ENCODE data around the gene SYT2.
"Not testable (repeated sequence)": the region's sequence is repeated elsewhere in the genome, so short reads cannot be mapped to it uniquely, and the experiment has no call there.

GRCh38 chr1:202612036-202612435 lies 98.2 kb downstream of the SYT2 start:
- not testable (repeated sequence) for TF ChIP-seq ETV6 (CRISPR knock-in tag; IDR thresholded peaks at IDR 0.05); CREB1 (CRISPR knock-in tag; IDR thresholded peaks at IDR 0.05); TCF7 (CRISPR knock-in tag; IDR thresholded peaks at IDR 0.05; ENCODE audit: low read depth); TP53 (CRISPR knock-in tag; IDR thresholded peaks at IDR 0.05); CTCF (IDR thresholded peaks at IDR 0.05); ZBTB21 (CRISPR knock-in tag; IDR thresholded peaks at IDR 0.05; ENCODE audit: borderline replicate concordance); HMGXB4 (CRISPR knock-in tag; IDR thresholded peaks at IDR 0.05); ZSCAN18 (CRISPR knock-in tag; IDR thresholded peaks at IDR 0.05); ATF2 (CRISPR knock-in tag; IDR thresholded peaks at IDR 0.05; ENCODE audit: borderline replicate concordance, low read depth); USF2 (CRISPR knock-in tag; IDR thresholded peaks at IDR 0.05); NFYB (CRISPR knock-in tag; conservative IDR thresholded peaks at IDR 0.05; ENCODE audit: low read depth); NFATC4 (CRISPR knock-in tag; IDR thresholded peaks at IDR 0.05); NR1H2 (CRISPR knock-in tag; IDR thresholded peaks at IDR 0.05); ATF3 (CRISPR knock-in tag; conservative IDR thresholded peaks at IDR 0.05)

Measured in WTC11 (cell line).